Kidney epithelial cell (primary cell): Measurements from ENCODE around the gene RPL5. TPM values are rescaled to one million over a fixed set of nuclear protein-coding genes. Genes with fewer than 3 reads are reported as not detected.

ENCODE experiments used
- DNase-seq: peaks from one replicate; pipeline ENCODE4 v3.0.0-alpha.2; 2010; ENCODE audit warnings: low read depth
- H3K27me3 ChIP-seq: 2 replicates; pipeline ENCODE4 v1.6.0; 2011; ENCODE audit warnings: low read length; ENCODE audit not compliant: control insufficient read depth, insufficient read depth
- H3K36me3 ChIP-seq: 2 replicates; pipeline ENCODE4 v1.5.1; 2011; ENCODE audit warnings: low read length; ENCODE audit not compliant: control insufficient read depth, insufficient read depth
- H3K4me3 ChIP-seq: 2 replicates; pipeline ENCODE4 v1.5.1; 2011; ENCODE audit warnings: low read depth, mild to moderate bottlenecking, control low read depth, low read length
- CTCF ChIP-seq: IDR thresholded peaks from 2 replicates; pipeline ENCODE4 v1.5.1; 2011; ENCODE audit warnings: mild to moderate bottlenecking, moderate library complexity, low read length, control low read depth, inconsistent platforms; ENCODE audit not compliant: insufficient read depth, poor library complexity, severe bottlenecking
- total RNA-seq: library from RNA; depleted of rRNA; stranded (reverse); fragments of >200 nt; gene quantifications from 2 replicates; pipeline ENCODE4 v1.2.3, GENCODE V29; 2015

RPL5 gene
- total RNA-seq, 1 donor from 2014 or later: 2,606 TPM

GRCh38 chr1:92831368-92831761, 475 bp upstream of the RPL5 start:
- H3K4me3 ChIP-seq: no peak overlapping the region
- no peak for DNase-seq
- no peaks in the 10 kb centered on the region for H3K36me3 ChIP-seq
- H3K27me3 ChIP-seq: no peaks in the 10 kb centered on the region
- no peak for TF ChIP-seq CTCF

GRCh38 chr1:92832537-92833114, 786 bp downstream of the RPL5 start:
- H3K4me3 ChIP-seq: peak overlapping the region; percentile 97
- DNase-seq: no peak
- no peaks in the 10 kb centered on the region for H3K36me3 ChIP-seq
- no peaks in the 10 kb centered on the region for H3K27me3 ChIP-seq
- no peak for TF ChIP-seq CTCF

- Histone ChIP-seq H3K4me3 (peak overlapping the region; percentile 23), H3K36me3 (no peaks in the 10 kb centered on the region), H3K27me3 (no peaks in the 10 kb centered on the region)
- no peak for DNase-seq
- TF ChIP-seq CTCF: no peak
These were observed 2.0 kb downstream of the RPL5 start for GRCh38 chr1:92833840-92834239.

- Histone ChIP-seq H3K27me3 (no peaks in the 10 kb centered on the region), H3K4me3 (no peak overlapping the region), H3K36me3 (peaks cover 1% of the 10 kb centered on the region)
- no peak for TF ChIP-seq CTCF
- no peak for DNase-seq
These were observed 2.8 kb downstream of the RPL5 start for GRCh38 chr1:92834617-92835016.

GRCh38 chr1:92837062-92837461, 5.2 kb downstream of the RPL5 start:
- no peak for DNase-seq
- no peak for TF ChIP-seq CTCF
- peaks cover 3% of the 10 kb centered on the region for H3K36me3 ChIP-seq

GRCh38 chr1:92838519-92838918, 6.7 kb downstream of the RPL5 start:
- H3K27me3 ChIP-seq: no peaks in the 10 kb centered on the region
- H3K4me3 ChIP-seq: no peak overlapping the region
- peaks cover 3% of the 10 kb centered on the region for H3K36me3 ChIP-seq
- TF ChIP-seq CTCF: no peak
- no peak for DNase-seq

More at GRCh38 chr1:92837062-92837461, 5.2 kb downstream of the RPL5 start:
- H3K4me3 ChIP-seq: no peak overlapping the region
- no peaks in the 10 kb centered on the region for H3K27me3 ChIP-seq
